ENCODE data around the gene PI3. TPM values are rescaled to one million over a fixed set of nuclear protein-coding genes. Genes with fewer than 3 reads are reported as not detected.

PI3 gene
- total and polyA plus RNA-seq, 2 donors (not counting 1 experiment from before 2014, with no cell fraction given): not detected

GRCh38 chr20:45149062-45149461 lies 25.6 kb upstream of the PI3 start:
- no peak overlapping the region for H3K27ac ChIP-seq (ENCODE audit: insufficient read depth, low read length)
- no peaks in the 10 kb centered on the region for H3K9me3 ChIP-seq (ENCODE audit: control insufficient read depth, insufficient read depth, low read depth, low read length)
- H2AFZ ChIP-seq (ENCODE audit: low read length): no peak overlapping the region
- H3K36me3 ChIP-seq (ENCODE audit: control insufficient read depth, insufficient read depth, low read length): no peaks in the 10 kb centered on the region
- no peak overlapping the region for H3K9ac ChIP-seq (ENCODE audit: insufficient read depth, low read length)
- no peaks in the 10 kb centered on the region for H4K20me1 ChIP-seq (ENCODE audit: control insufficient read depth, extremely low read depth, insufficient read depth, low read length)
- no peak for TF ChIP-seq CTCF (conservative IDR thresholded peaks at IDR 0.05 in 1 of 2, IDR thresholded peaks at IDR 0.05 in 1 of 2; ENCODE audit: low read depth in 1 of 2, low read length in 2 of 2)
- no peak for TF ChIP-seq EZH2 (IDR thresholded peaks at IDR 0.05; ENCODE audit: low read length, missing control alignments)
- no peak overlapping the region for H3K4me3 ChIP-seq (replicated peaks in 1 of 4; ENCODE audit: control extremely low read depth in 1 of 4, insufficient read depth in 1 of 4, low read depth in 3 of 4, low read length in 4 of 4)
- H3K4me2 ChIP-seq (ENCODE audit: extremely low read depth, insufficient read depth, low read length): no peak overlapping the region
- H3K27me3 ChIP-seq (ENCODE audit: control insufficient read depth, insufficient read depth, low read length): peaks cover 6% of the 10 kb centered on the region
- DNase-seq (ENCODE audit: low read depth in 2 of 2): no peak
- no peaks in the 10 kb centered on the region for H3K4me1 ChIP-seq (ENCODE audit: control insufficient read depth, extremely low read depth, insufficient read depth, low read length)
- H3K79me2 ChIP-seq (ENCODE audit: control insufficient read depth, insufficient read depth, low read length): no peaks in the 10 kb centered on the region

GRCh38 chr20:45152405-45152804 lies 22.3 kb upstream of the PI3 start:
- peaks cover 2% of the 10 kb centered on the region for H3K27me3 ChIP-seq (ENCODE audit: control insufficient read depth, insufficient read depth, low read length)
- H2AFZ ChIP-seq (ENCODE audit: low read length): no peak overlapping the region
- H3K9me3 ChIP-seq (ENCODE audit: control insufficient read depth, insufficient read depth, low read depth, low read length): no peaks in the 10 kb centered on the region
- TF ChIP-seq EZH2 (IDR thresholded peaks at IDR 0.05; ENCODE audit: low read length, missing control alignments): no peak
- no peak for TF ChIP-seq CTCF (conservative IDR thresholded peaks at IDR 0.05 in 1 of 2, IDR thresholded peaks at IDR 0.05 in 1 of 2; ENCODE audit: low read depth in 1 of 2, low read length in 2 of 2)
- no peaks in the 10 kb centered on the region for H3K36me3 ChIP-seq (ENCODE audit: control insufficient read depth, insufficient read depth, low read length)
- no peaks in the 10 kb centered on the region for H3K4me1 ChIP-seq (ENCODE audit: control insufficient read depth, extremely low read depth, insufficient read depth, low read length)
- DNase-seq (ENCODE audit: low read depth in 2 of 2): no peak
- H3K27ac ChIP-seq (ENCODE audit: insufficient read depth, low read length): no peak overlapping the region
- H3K4me3 ChIP-seq (replicated peaks in 1 of 4; ENCODE audit: control extremely low read depth in 1 of 4, insufficient read depth in 1 of 4, low read depth in 3 of 4, low read length in 4 of 4): no peak overlapping the region
- H4K20me1 ChIP-seq (ENCODE audit: control insufficient read depth, extremely low read depth, insufficient read depth, low read length): no peaks in the 10 kb centered on the region
- no peaks in the 10 kb centered on the region for H3K79me2 ChIP-seq (ENCODE audit: control insufficient read depth, insufficient read depth, low read length)
- no peak overlapping the region for H3K4me2 ChIP-seq (ENCODE audit: extremely low read depth, insufficient read depth, low read length)
- no peak overlapping the region for H3K9ac ChIP-seq (ENCODE audit: insufficient read depth, low read length)

- DNase-seq (ENCODE audit: low read depth in 2 of 2): no peak
Observed at GRCh38 chr20:45153147-45153546, 21.6 kb upstream of the PI3 start.

More at GRCh38 chr20:45153147-45153546, 21.6 kb upstream of the PI3 start:
- H3K4me1 ChIP-seq (ENCODE audit: control insufficient read depth, extremely low read depth, insufficient read depth, low read length): no peaks in the 10 kb centered on the region
- no peaks in the 10 kb centered on the region for H4K20me1 ChIP-seq (ENCODE audit: control insufficient read depth, extremely low read depth, insufficient read depth, low read length)
- no peaks in the 10 kb centered on the region for H3K79me2 ChIP-seq (ENCODE audit: control insufficient read depth, insufficient read depth, low read length)
- H2AFZ ChIP-seq (ENCODE audit: low read length): no peak overlapping the region
- H3K36me3 ChIP-seq (ENCODE audit: control insufficient read depth, insufficient read depth, low read length): no peaks in the 10 kb centered on the region
- H3K27ac ChIP-seq (ENCODE audit: insufficient read depth, low read length): no peak overlapping the region
- peaks cover 2% of the 10 kb centered on the region for H3K27me3 ChIP-seq (ENCODE audit: control insufficient read depth, insufficient read depth, low read length)
- H3K4me2 ChIP-seq (ENCODE audit: extremely low read depth, insufficient read depth, low read length): no peak overlapping the region
- H3K4me3 ChIP-seq (replicated peaks in 1 of 4; ENCODE audit: control extremely low read depth in 1 of 4, insufficient read depth in 1 of 4, low read depth in 3 of 4, low read length in 4 of 4): no peak overlapping the region
- H3K9ac ChIP-seq (ENCODE audit: insufficient read depth, low read length): no peak overlapping the region
- no peaks in the 10 kb centered on the region for H3K9me3 ChIP-seq (ENCODE audit: control insufficient read depth, insufficient read depth, low read depth, low read length)
- TF ChIP-seq CTCF (conservative IDR thresholded peaks at IDR 0.05 in 1 of 2, IDR thresholded peaks at IDR 0.05 in 1 of 2; ENCODE audit: low read depth in 1 of 2, low read length in 2 of 2) (no peak), EZH2 (IDR thresholded peaks at IDR 0.05; ENCODE audit: low read length, missing control alignments) (no peak)

Data from fibroblast of lung (primary cell).